Esophagus squamous epithelium (tissue), 5 donors: ENCODE measurements around the gene SMTNL2. TPM values are rescaled to one million over a fixed set of nuclear protein-coding genes. Genes with fewer than 3 reads are reported as not detected.
"Not testable (repeated sequence)": the region's sequence is repeated elsewhere in the genome, so short reads cannot be mapped to it uniquely, and the experiment has no call there.

Experiments
- DNase-seq: peaks from one replicate; lab custom pipeline; 2025; lab: John Stamatoyannopoulos, UW
- H3K27ac ChIP-seq, 4 donors: fragments of 200-600 bp; sonication (generic); one replicate each; pipeline ENCODE4 v1.5.1; 2016 to 2019; ENCODE audit warnings: mild to moderate bottlenecking in 1 of 4
- H3K27me3 ChIP-seq, 4 donors: fragments of 200-600 bp; sonication (generic); 1 replicate in 3 of 4; 2 replicates in 1 of 4; pipeline versions ENCODE4 v1.5.1 to v1.6.0; 2017 to 2021; ENCODE audit warnings: antibody characterized with exemption in 1 of 4
- H3K36me3 ChIP-seq, 3 donors: fragments of 200-600 bp; sonication (generic); one replicate each; pipeline ENCODE4 v1.5.1; 2016 to 2019
- H3K4me1 ChIP-seq, 3 donors: fragments of 200-600 bp; sonication (generic); one replicate each; pipeline ENCODE4 v1.5.1; 2017 to 2019
- H3K4me3 ChIP-seq, 4 donors: fragments of 200-600 bp; sonication (generic); 1 replicate in 3 of 4; 2 replicates in 1 of 4; pipeline ENCODE4 v1.5.1; 2016 to 2019; ENCODE audit warnings: mild to moderate bottlenecking in 2 of 4, moderate library complexity in 1 of 4
- H3K9me3 ChIP-seq, 3 donors: fragments of 200-600 bp; sonication (generic); one replicate each; pipeline ENCODE4 v1.5.1; 2016 to 2019
- POLR2A ChIP-seq, 4 donors: fragments of 450-650 bp; IDR thresholded peaks; one replicate each; pipeline ENCODE4 v1.6.1; 2017; ENCODE audit warnings: antibody characterized with exemption in 4 of 4, mild to moderate bottlenecking in 4 of 4, moderate library complexity in 3 of 4
- WGBS, 2 donors: methylation state at CpG; one replicate each; pipeline ENCODE4 v1.1.5; 2018; 5-methylcytosine and 5-hydroxymethylcytosine counted together
- intact Hi-C: fragments of 100-400 bp; cut with DNase I; formaldehyde crosslinking; loops from one replicate; pipeline ENCODE4 v1.15.0; 2022
- total RNA-seq, 4 donors: library from RNA; depleted of rRNA; stranded (reverse); fragments of >200 nt; gene quantifications; one replicate each; pipeline ENCODE4 v1.1.0, GENCODE V29; 2016
- TF ChIP-seq, protein P1 (sequence below), 6 experiments: fragments of 450-650 bp in 4 of 6; fragments of 200-600 bp in 2 of 6; sonication (generic) in 2 of 6; IDR thresholded peaks; one replicate each; pipeline ENCODE4 v1.5.1; 2016 to 2019; ENCODE audit warnings: antibody characterized with exemption in 6 of 6, mild to moderate bottlenecking in 4 of 6, moderate library complexity in 4 of 6
- donor health status: DM: yes; HTN: yes; CAD: no.

The SMTNL2 gene
- total RNA-seq, 4 donors from 2014 or later = 0.41 to 0.76 (median 0.69) TPM

DNA sequence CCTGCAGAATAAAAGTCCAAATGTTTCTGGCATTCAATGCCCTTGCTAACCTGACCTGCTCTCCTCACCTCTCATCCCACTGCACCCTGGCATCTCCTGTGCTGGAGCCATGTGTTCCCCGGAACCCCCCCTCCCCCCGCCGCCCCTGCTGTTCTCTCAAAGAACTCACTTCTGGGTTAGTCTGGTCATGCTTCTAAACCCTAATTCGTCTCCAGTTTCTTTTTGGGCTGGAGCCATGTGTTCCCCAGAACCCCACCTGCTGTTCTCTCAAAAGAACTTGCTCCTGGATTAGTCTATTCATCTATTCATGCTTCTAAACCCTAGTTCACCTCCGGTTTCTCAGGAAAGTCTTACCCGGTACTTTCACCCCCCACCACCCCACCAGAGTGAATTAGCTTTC lies 58.0 kb downstream of the SMTNL2 start:
- TF ChIP-seq POLR2A (IDR thresholded peaks at IDR 0.05) = no peak
- TF ChIP-seq, protein P1, sequence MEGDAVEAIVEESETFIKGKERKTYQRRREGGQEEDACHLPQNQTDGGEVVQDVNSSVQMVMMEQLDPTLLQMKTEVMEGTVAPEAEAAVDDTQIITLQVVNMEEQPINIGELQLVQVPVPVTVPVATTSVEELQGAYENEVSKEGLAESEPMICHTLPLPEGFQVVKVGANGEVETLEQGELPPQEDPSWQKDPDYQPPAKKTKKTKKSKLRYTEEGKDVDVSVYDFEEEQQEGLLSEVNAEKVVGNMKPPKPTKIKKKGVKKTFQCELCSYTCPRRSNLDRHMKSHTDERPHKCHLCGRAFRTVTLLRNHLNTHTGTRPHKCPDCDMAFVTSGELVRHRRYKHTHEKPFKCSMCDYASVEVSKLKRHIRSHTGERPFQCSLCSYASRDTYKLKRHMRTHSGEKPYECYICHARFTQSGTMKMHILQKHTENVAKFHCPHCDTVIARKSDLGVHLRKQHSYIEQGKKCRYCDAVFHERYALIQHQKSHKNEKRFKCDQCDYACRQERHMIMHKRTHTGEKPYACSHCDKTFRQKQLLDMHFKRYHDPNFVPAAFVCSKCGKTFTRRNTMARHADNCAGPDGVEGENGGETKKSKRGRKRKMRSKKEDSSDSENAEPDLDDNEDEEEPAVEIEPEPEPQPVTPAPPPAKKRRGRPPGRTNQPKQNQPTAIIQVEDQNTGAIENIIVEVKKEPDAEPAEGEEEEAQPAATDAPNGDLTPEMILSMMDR (IDR thresholded peaks at IDR 0.05) = no peak
- WGBS, 2 donors = 14 to 26% methylated on average over 6 of the region's 6 CpGs

DNA sequence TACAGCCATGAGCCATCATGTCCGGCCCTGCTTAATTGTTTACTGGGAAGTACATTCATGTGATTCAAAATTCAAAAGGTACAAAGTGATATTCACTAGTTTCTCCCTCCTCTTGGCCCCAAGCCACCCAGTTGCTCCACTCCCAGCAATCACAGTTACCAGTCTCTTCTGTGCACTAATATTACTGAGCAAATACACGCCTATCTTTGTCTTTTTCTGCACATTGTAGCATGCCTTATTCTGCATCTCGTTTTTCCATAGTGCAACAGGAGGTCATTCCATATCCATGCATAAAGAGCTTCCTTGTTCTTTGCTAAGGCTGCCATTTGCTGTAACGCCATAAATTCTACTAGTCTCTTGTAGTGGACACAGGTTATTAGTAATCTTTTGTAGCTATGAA lies 59.3 kb downstream of the SMTNL2 start:
- peaks cover 7 to 74% (median 13%) of the 10 kb centered on the region in 4 donors for H3K27me3 ChIP-seq
- TF ChIP-seq POLR2A (IDR thresholded peaks at IDR 0.05) = no peak
- TF ChIP-seq, protein P1 (IDR thresholded peaks at IDR 0.05) = no peak
- peaks cover 0 to 35% (median 12%) of the 10 kb centered on the region in 3 donors for H3K4me1 ChIP-seq
- WGBS, 2 donors = 31 to 50% methylated on average over 4 of the region's 4 CpGs
- no peak for DNase-seq
- H3K9me3 ChIP-seq = no peaks in the 10 kb centered on the region
- no peak overlapping the region for H3K4me3 ChIP-seq
- intact Hi-C loops = no loop called here
- H3K27ac ChIP-seq = no peak overlapping the region
- no peaks in the 10 kb centered on the region for H3K36me3 ChIP-seq

More for the DNA sequence above, 58.0 kb downstream of the SMTNL2 start:
- Histone ChIP-seq H3K36me3 (no peaks in the 10 kb centered on the region), H3K27me3 (peaks cover 7 to 82% (median 13%) of the 10 kb centered on the region in 4 donors), H3K4me3 (no peak overlapping the region), H3K27ac (no peak overlapping the region), H3K9me3 (no peaks in the 10 kb centered on the region), H3K4me1 (peaks cover 0 to 37% (median 12%) of the 10 kb centered on the region in 3 donors)
- DNase-seq = no peak
- intact Hi-C loops = no loop called here

DNA sequence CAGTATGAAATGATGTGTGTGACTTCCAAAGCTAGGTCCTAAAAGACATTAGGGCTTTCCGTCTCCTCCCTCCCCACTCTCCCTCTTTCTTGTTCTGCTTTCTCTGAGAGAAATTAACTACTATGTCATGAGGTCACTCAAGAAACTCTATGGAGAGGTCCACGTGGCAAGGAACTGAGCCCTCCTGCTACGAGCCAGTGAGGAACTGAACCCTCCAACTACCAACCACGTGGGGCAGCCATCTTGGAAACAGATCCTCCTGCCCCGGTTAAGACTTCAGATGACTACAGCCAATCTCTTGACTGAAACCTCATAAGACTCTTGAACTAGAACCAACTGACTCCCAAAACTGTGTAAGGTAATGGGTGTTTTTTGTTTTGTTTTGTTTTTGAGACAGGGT lies 61.3 kb downstream of the SMTNL2 start:
- H3K27ac ChIP-seq = no peak overlapping the region
- intact Hi-C loops = no loop called here

DNA sequence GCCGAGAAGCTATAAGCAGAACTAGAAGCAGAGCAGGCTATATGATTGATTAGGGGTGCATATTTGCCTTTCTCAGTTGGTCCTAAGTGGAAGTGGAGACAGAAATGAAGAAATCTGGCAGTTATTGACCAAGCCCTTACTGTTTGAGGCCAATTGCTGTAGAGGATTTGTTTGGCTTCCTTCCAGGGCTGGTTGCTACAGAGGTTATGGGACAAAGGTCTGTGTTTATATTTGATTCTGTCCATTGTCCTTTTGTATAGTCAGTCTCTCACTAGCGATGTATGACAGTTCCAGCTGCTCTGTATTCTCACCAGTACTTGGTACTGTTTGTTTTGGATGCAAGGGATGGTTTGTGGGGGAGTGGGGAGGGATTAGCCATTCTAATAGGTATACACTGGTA lies 64.4 kb downstream of the SMTNL2 start:
- Histone ChIP-seq H3K9me3 (no peaks in the 10 kb centered on the region), H3K27ac (no peak overlapping the region), H3K4me3 (no peak overlapping the region), H3K4me1 (no peaks in the 10 kb centered on the region), H3K36me3 (no peaks in the 10 kb centered on the region), H3K27me3 (peaks cover 0 to 41% (median 0%) of the 10 kb centered on the region in 4 donors)
- DNase-seq = no peak
- intact Hi-C loops = no loop called here
- TF ChIP-seq POLR2A (IDR thresholded peaks at IDR 0.05) = no peak
- WGBS, 2 donors = 25 to 41% methylated on average over 2 of the region's 2 CpGs

More for the DNA sequence above, 61.3 kb downstream of the SMTNL2 start:
- 50 to 58% methylated on average over 4 to 5 of the region's 5 CpGs for WGBS, 2 donors
- peaks cover 0 to 22% (median 9%) of the 10 kb centered on the region in 3 donors for H3K4me1 ChIP-seq
- H3K9me3 ChIP-seq = no peaks in the 10 kb centered on the region
- TF ChIP-seq, protein P1 (IDR thresholded peaks at IDR 0.05) = no peak
- no peak for TF ChIP-seq POLR2A (IDR thresholded peaks at IDR 0.05)
- H3K27me3 ChIP-seq = peaks cover 7 to 60% (median 11%) of the 10 kb centered on the region in 4 donors
- H3K36me3 ChIP-seq = no peaks in the 10 kb centered on the region
- no peak for DNase-seq
- no peak overlapping the region for H3K4me3 ChIP-seq

DNA sequence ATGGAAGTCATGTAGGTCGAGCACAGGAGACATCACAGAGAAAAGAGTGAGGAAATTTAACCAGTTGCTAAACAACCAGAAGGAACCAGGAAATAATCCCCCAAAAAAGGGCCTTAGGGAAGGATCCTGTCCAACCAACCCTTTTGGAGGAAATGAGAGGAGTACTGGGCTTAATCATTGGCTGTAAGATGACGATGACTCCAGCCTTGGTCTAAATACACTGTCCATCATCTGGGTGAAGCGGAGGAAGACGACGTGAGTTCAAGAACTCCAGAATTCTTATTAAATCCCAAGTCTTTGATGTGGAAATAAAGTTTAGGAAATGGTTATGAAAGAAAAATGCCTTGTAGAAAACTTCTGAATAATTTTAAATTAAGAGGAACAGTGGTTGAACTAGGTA lies 68.7 kb downstream of the SMTNL2 start:
- Histone ChIP-seq H3K9me3 (no peaks in the 10 kb centered on the region), H3K36me3 (no peaks in the 10 kb centered on the region), H3K4me1 (no peaks in the 10 kb centered on the region), H3K4me3 (no peak overlapping the region), H3K27ac (no peak overlapping the region), H3K27me3 (peaks cover 0 to 20% (median 0%) of the 10 kb centered on the region in 4 donors)
- intact Hi-C loops = no loop called here
- DNase-seq = no peak
- TF ChIP-seq, protein P1 (IDR thresholded peaks at IDR 0.05) = no peak
- TF ChIP-seq POLR2A (IDR thresholded peaks at IDR 0.05) = no peak
- WGBS, 2 donors = 60% methylated on average over 5 of the region's 5 CpGs

DNA sequence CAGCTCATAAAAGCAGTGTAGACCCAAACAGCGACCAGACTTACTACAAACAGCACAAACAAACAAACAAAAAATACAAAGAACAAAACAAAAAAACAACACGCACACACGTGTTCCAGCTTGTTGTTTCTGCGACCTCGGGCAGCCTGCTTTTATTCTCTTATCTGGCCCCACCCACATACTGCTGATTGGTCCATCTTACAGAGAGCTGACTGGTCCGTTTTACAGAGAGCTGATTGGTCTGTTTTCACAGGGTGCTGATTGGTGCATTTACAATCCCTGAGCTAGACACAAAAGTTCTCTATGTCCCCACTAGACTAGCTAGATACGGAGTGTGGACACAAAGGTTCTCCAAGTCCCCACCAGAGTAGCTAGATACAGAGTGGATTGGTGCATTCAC lies 71.6 kb downstream of the SMTNL2 start:
- intact Hi-C loops, H3K27ac ChIP-seq, H3K4me1 ChIP-seq, DNase-seq, H3K9me3 ChIP-seq, H3K4me3 ChIP-seq, H3K36me3 ChIP-seq: not testable (repeated sequence)
- WGBS, 2 donors = 76 to 77% methylated on average over 6 to 7 of the region's 7 CpGs
- H3K27me3 ChIP-seq = peaks cover 0 to 38% (median 0%) of the 10 kb centered on the region in 4 donors
